ENCODE results near the gene BTBD8. TPM values are rescaled to one million over a fixed set of nuclear protein-coding genes. Genes with fewer than 3 reads are reported as not detected.

Gene BTBD8
- total RNA-seq, 4 donors from 2014 or later: 1.3 to 5.0 (median 2.8) TPM

DNA sequence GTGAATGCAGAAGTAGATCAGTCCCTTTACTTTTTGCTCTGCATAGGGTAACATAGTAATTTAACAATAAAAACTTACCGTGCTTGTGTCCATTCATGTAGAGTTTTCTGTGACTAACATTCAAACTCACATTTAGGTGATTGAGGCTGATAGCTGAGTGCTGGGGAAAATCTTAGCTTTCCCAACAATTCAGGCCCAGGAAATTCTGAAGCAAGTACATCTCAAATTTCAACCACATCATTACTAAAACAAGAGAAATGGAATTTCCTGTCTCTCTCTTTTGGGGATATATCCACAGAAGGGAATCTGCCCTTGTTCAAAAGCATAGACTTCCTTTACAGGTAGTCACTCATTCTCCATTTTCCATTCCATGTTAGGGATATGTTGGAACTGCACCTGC is 104.5 kb downstream of the BTBD8 start:
- TF ChIP-seq CTCF (IDR thresholded peaks at IDR 0.05): no peak
- 95 to 96% methylated on average over 1 of the region's 1 CpG for WGBS, 2 donors

GRCh38 chr1:92186081-92186480 is 105.9 kb downstream of the BTBD8 start:
- 96 to 97% methylated on average over 1 of the region's 1 CpG for WGBS, 2 donors
- DNase-seq (ENCODE audit: low spot score in 2 of 2): no peak
- TF ChIP-seq POLR2A (IDR thresholded peaks at IDR 0.05) (no peak), CTCF (IDR thresholded peaks at IDR 0.05) (no peak)
- no peak overlapping the region for H3K4me3 ChIP-seq (ENCODE audit: low read depth, poor library complexity, severe bottlenecking)
- intact Hi-C loops (cut with DNase I; ENCODE audit: low total_unique reads): no loop called here

More for the DNA sequence above, 104.5 kb downstream of the BTBD8 start:
- no peak for DNase-seq (ENCODE audit: low spot score in 2 of 2)
- H3K4me3 ChIP-seq (ENCODE audit: low read depth, poor library complexity, severe bottlenecking): no peak overlapping the region
- intact Hi-C loops (cut with DNase I; ENCODE audit: low total_unique reads): loop anchor here (5.0 kb wide), 1 partner anchor 82 kb away; no protein-coding TSS in a partner anchor

DNA sequence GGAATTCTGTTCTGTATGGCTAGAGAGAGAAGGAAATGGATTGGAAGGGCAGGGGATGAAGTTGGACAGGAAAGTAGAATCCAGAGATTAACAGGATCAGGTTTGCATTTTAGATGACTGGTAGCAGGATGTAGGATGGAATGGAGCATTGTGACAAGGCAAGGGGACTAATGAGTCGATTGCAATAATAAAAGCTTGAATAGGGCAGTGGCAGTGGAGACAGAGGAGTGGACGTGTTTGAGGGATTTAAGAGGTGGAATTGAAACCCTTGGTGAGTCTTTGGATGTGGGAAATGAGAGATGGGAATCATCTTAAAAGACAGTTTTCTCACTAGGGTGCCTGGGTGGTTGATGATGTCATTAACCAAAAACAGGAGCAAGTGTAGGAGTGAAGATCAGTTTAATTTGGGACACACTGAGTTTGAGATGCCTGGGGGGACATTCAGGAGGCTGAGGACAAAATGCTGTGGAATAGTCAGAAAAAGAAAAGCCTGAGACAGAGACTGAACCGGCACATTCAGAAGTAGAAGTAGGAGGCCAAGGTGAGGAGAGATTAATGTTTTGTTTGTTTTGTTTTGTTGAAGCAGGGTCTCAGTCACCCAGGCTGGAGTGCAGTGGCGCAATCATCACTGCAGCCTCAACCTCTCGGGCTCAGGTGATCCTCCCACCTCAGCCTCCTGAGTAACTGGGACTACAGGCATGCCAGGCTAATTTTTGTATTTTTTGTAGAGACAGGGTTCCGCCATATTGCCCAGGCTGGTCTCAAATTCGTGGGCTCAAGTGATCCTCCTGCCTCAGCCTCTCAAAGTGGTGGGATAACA is 108.5 kb downstream of the BTBD8 start:
- no peak for DNase-seq (ENCODE audit: low spot score in 2 of 2)
- TF ChIP-seq POLR2A (IDR thresholded peaks at IDR 0.05) (no peak), CTCF (IDR thresholded peaks at IDR 0.05) (no peak)
- 84% methylated on average over 7 of the region's 7 CpGs for WGBS, 2 donors
- intact Hi-C loops (cut with DNase I; ENCODE audit: low total_unique reads): no loop called here
- H3K4me3 ChIP-seq (ENCODE audit: low read depth, poor library complexity, severe bottlenecking): no peak overlapping the region

- no peak for TF ChIP-seq POLR2A (IDR thresholded peaks at IDR 0.05)
- no peak for TF ChIP-seq CTCF (IDR thresholded peaks at IDR 0.05)
- intact Hi-C loops (cut with DNase I; ENCODE audit: low total_unique reads): no loop called here
- no peak for DNase-seq (ENCODE audit: low spot score in 2 of 2)
- WGBS, 2 donors: 56 to 63% methylated on average over 2 of the region's 2 CpGs
- no peak overlapping the region for H3K4me3 ChIP-seq (ENCODE audit: low read depth, poor library complexity, severe bottlenecking)
Measured at GRCh38 chr1:92191726-92192125, 111.6 kb downstream of the BTBD8 start.

DNA sequence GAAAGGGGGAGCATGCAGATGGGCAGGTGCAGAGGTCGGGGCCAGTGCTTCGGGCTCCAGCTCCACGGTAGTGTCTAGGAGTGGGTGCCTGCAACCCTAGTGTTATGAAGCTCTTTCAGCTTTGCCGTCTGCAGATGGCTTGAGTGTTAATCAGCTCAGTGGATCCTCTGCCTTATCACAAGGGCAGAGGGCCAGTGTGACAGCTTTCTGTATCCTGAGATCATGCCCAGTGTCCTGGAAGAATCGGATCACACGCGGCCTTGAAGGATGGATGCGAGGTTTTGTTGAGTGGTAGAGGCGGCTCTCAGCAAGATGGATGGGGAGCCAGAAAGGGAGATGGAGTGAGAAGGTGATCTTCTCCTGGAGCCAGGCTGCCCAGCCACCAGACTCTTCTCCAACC is 112.1 kb downstream of the BTBD8 start:
- DNase-seq (ENCODE audit: low spot score in 2 of 2): no peak
- intact Hi-C loops (cut with DNase I; ENCODE audit: low total_unique reads): no loop called here
- no peak overlapping the region for H3K4me3 ChIP-seq (ENCODE audit: low read depth, poor library complexity, severe bottlenecking)
- 84 to 92% methylated on average over 9 of the region's 9 CpGs for WGBS, 2 donors
- TF ChIP-seq CTCF (IDR thresholded peaks at IDR 0.05) (no peak), POLR2A (IDR thresholded peaks at IDR 0.05) (no peak)

- TF ChIP-seq POLR2A (IDR thresholded peaks at IDR 0.05) (no peak), CTCF (IDR thresholded peaks at IDR 0.05) (no peak)
Measured at GRCh38 chr1:92194511-92194910, 114.4 kb downstream of the BTBD8 start.

More at GRCh38 chr1:92194511-92194910, 114.4 kb downstream of the BTBD8 start:
- no peak overlapping the region for H3K4me3 ChIP-seq (ENCODE audit: low read depth, poor library complexity, severe bottlenecking)
- no peak for DNase-seq (ENCODE audit: low spot score in 2 of 2)
- 73 to 79% methylated on average over 1 of the region's 1 CpG for WGBS, 2 donors
- intact Hi-C loops (cut with DNase I; ENCODE audit: low total_unique reads): no loop called here
